HepG2 (cell line): ENCODE measurements around the gene OR10V1. TPM values are rescaled to one million over a fixed set of nuclear protein-coding genes. Genes with fewer than 3 reads are reported as not detected.

Source experiments
- ATAC-seq: fragments of 200-7000 bp; cut with Tn5 transposase; 3 replicates; pipeline ENCODE4 v1.9.1; 2020; ENCODE audit warnings: mild to moderate bottlenecking, moderate library complexity
- BruUV-seq: library from RNA; stranded (reverse); fragments of 400-500 nt; replicated peaks from 2 replicates; lab custom pipeline; 2021; lab: Mats Ljungman, UMichigan
- CTCF ChIA-PET: fragments of 300-600 bp; formaldehyde crosslinking; extraction: SDS; loops from one replicate; lab custom pipeline; 2021; ENCODE audit warnings: low total read pairs, inconsistent platforms, low intra/inter-chr PET ratio; lab: Yijun Ruan, JAX
- POLR2A ChIA-PET: fragments of 350-600 bp; sonication (Branson Sonifier 250); formaldehyde crosslinking; loops from one replicate; lab custom pipeline; 2020; ENCODE audit warnings: antibody characterized with exemption, inconsistent platforms; lab: Yijun Ruan, JAX
- DNase-seq: peaks from one replicate; pipeline ENCODE4 v3.0.0-alpha.2; 2015; ENCODE audit warnings: low spot score
- FAIRE-seq: peaks from 3 replicates; lab custom pipeline; 2011; peaks lifted over from hg19 to GRCh38; lab: Jason Lieb, UNC
- H2AFZ ChIP-seq: one replicate; pipeline ENCODE4 v1.6.1; 2011; ENCODE audit warnings: low read length, inconsistent platforms
- H3K27ac ChIP-seq: fragments of 300-600 bp; 3 replicates; pipeline ENCODE4 v1.8.0; 2011; ENCODE audit warnings: mixed run types, mild to moderate bottlenecking, mixed read lengths, low read length, inconsistent platforms; ENCODE audit not compliant: insufficient read depth; ENCODE audit errors: extremely low read length
- H3K27me3 ChIP-seq, 2 experiments: fragments of 200-600 bp in 1 of 2; 2 replicates in 1 of 2; 3 replicates in 1 of 2; pipeline versions ENCODE4 v1.6.0 to v1.8.0; 2011; ENCODE audit warnings: low read length in 2 of 2, mild to moderate bottlenecking in 2 of 2, moderate library complexity in 2 of 2, inconsistent platforms in 1 of 2; ENCODE audit not compliant: insufficient read depth in 2 of 2, control insufficient read depth in 1 of 2
- H3K36me3 ChIP-seq, 2 experiments: fragments of 200-600 bp in 1 of 2; replicated peaks in 1 of 2; 2 replicates in 1 of 2; 3 replicates in 1 of 2; pipeline versions ENCODE4 v1.5.1 to v1.8.0; 2011; ENCODE audit warnings: low read length in 2 of 2, inconsistent platforms in 1 of 2; ENCODE audit not compliant: insufficient read depth in 2 of 2, control insufficient read depth in 1 of 2
- H3K4me1 ChIP-seq: 2 replicates; pipeline ENCODE4 v1.5.1; 2012; ENCODE audit warnings: low read length, inconsistent platforms; ENCODE audit not compliant: insufficient read depth
- H3K4me2 ChIP-seq: 2 replicates; pipeline ENCODE4 v1.6.0; 2011; ENCODE audit warnings: low read depth, low read length, inconsistent platforms
- H3K4me3 ChIP-seq, 3 experiments: fragments of 200-600 bp in 1 of 3; sonication (generic), shearing (Covaris generic) in 1 of 3; replicated peaks in 1 of 3; 2 replicates each; pipeline ENCODE4 v1.5.1; 2011 to 2016; ENCODE audit warnings: low read length in 3 of 3, inconsistent platforms in 2 of 3, low read depth in 2 of 3, mild to moderate bottlenecking in 2 of 3, control low read depth in 1 of 3, mixed read lengths in 1 of 3; ENCODE audit not compliant: insufficient read depth in 1 of 3
- H3K79me2 ChIP-seq: one replicate; pipeline ENCODE4 v1.6.1; 2011; ENCODE audit warnings: low read length, inconsistent platforms; ENCODE audit not compliant: insufficient read depth
- H3K9ac ChIP-seq: 2 replicates; pipeline ENCODE4 v1.6.0; 2011; ENCODE audit warnings: mild to moderate bottlenecking, low read depth, low read length, inconsistent platforms; ENCODE audit not compliant: insufficient read depth
- H3K9me3 ChIP-seq: 2 replicates; pipeline ENCODE4 v1.5.1; 2012; ENCODE audit warnings: mild to moderate bottlenecking, low read length
- H4K20me1 ChIP-seq: 2 replicates; pipeline ENCODE4 v1.6.0; 2011; ENCODE audit warnings: inconsistent platforms, mild to moderate bottlenecking, low read length, moderate library complexity; ENCODE audit not compliant: insufficient read depth
- BORCS8-MEF2B ChIP-seq: sonication (generic); formaldehyde crosslinking; IDR thresholded peaks from 2 replicates; pipeline ENCODE4 v1.8.0; 2022; ENCODE audit warnings: mild to moderate bottlenecking, missing genetic modification reagents
- CERS6 ChIP-seq: sonication (generic); formaldehyde crosslinking; IDR thresholded peaks from 2 replicates; pipeline ENCODE4 v1.5.0; 2020; ENCODE audit warnings: missing genetic modification reagents
- CTCF ChIP-seq: sonication (generic); formaldehyde crosslinking; IDR thresholded peaks from 2 replicates; pipeline ENCODE4 v1.5.0; 2020; ENCODE audit warnings: mild to moderate bottlenecking, missing genetic modification reagents, moderate library complexity
- DZIP1 ChIP-seq: sonication (generic); formaldehyde crosslinking; IDR thresholded peaks from 2 replicates; pipeline ENCODE4 v1.5.0; 2020; ENCODE audit warnings: mild to moderate bottlenecking, missing genetic modification reagents
- IRF9 ChIP-seq: sonication (generic); formaldehyde crosslinking; IDR thresholded peaks from 2 replicates; pipeline ENCODE4 v1.8.0; 2022; ENCODE audit warnings: missing genetic modification reagents, mild to moderate bottlenecking, borderline replicate concordance
- MED8 ChIP-seq: sonication (generic); formaldehyde crosslinking; IDR thresholded peaks from 2 replicates; pipeline ENCODE4 v1.8.1; 2023; ENCODE audit warnings: mild to moderate bottlenecking, missing genetic modification reagents; ENCODE audit not compliant: insufficient replicate concordance
- NKX3-1 ChIP-seq: sonication (generic); formaldehyde crosslinking; IDR thresholded peaks from 2 replicates; pipeline ENCODE4 v1.5.0; 2020; ENCODE audit warnings: missing genetic modification reagents
- PAXIP1 ChIP-seq: sonication (generic); formaldehyde crosslinking; conservative IDR thresholded peaks from 2 replicates; pipeline ENCODE4 v1.4.0; 2020; ENCODE audit warnings: mild to moderate bottlenecking, missing genetic modification reagents, moderate library complexity
- POLR2AphosphoS2 ChIP-seq: IDR thresholded peaks from 2 replicates; pipeline ENCODE4 v1.6.1; 2011; ENCODE audit warnings: low read depth, low read length, improper control_type of control experiment
- PRMT3 ChIP-seq: sonication (generic); formaldehyde crosslinking; IDR thresholded peaks from 2 replicates; pipeline ENCODE4 v1.8.1; 2022; ENCODE audit warnings: low read depth, mild to moderate bottlenecking, moderate library complexity, missing genetic modification reagents, borderline replicate concordance
- TFDP1 ChIP-seq: IDR thresholded peaks from 2 replicates; pipeline ENCODE4 v1.6.1; 2016; ENCODE audit warnings: missing compliant biosample characterization, missing genetic modification reagents, borderline replicate concordance
- ZNF563 ChIP-seq: sonication (generic); formaldehyde crosslinking; IDR thresholded peaks from 2 replicates; pipeline ENCODE4 v1.8.0; 2022; ENCODE audit warnings: mild to moderate bottlenecking, moderate library complexity, missing genetic modification reagents
- ZSCAN12 ChIP-seq: sonication (generic); formaldehyde crosslinking; IDR thresholded peaks from 2 replicates; pipeline ENCODE4 v1.9.0; 2021; ENCODE audit warnings: mild to moderate bottlenecking, missing genetic modification reagents
- WGBS: methylation state at CpG from one replicate; pipeline ENCODE4 v1.1.6; 2017; ENCODE audit warnings: low lambda C conversion rate; 5-methylcytosine and 5-hydroxymethylcytosine counted together
- in situ Hi-C: cut with HindIII; loops from 2 replicates; pipeline ENCODE4 v1.10.0; 2017; ENCODE audit warnings: low pct_unique_long_range_greater_than_20kb; ENCODE audit not compliant: extremely low pct_ligation_motif_present
- intact Hi-C: fragments of 100-400 bp; cut with micrococcal nuclease; formaldehyde crosslinking; loops from one replicate; pipeline ENCODE4 v1.10.0; 2022; ENCODE audit not compliant: unreplicated experiment
- polyA plus RNA-seq, 8 experiments: library from polyadenylated mRNA; depleted of rRNA in 3 of 8; stranded (reverse) in 7 of 8; unstranded in 1 of 8; fragments of >200 nt; fragmentation: Illumina TruSeq in 4 of 8; extraction: Trizol in 4 of 8; gene quantifications; 2 replicates each; pipeline versions ENCODE4 v1.2.1 to v1.2.3, GENCODE V29; 2011 to 2016; ENCODE audit warnings: low read depth in 4 of 8, missing spikeins in 1 of 8, mixed read lengths in 1 of 8; ENCODE audit not compliant: insufficient read depth in 1 of 8
- total RNA-seq, 5 experiments: library from RNA; depleted of rRNA; stranded (reverse); fragments of >200 nt; fragmentation: Illumina TruSeq; extraction: Trizol; gene quantifications; 2 replicates each; pipeline ENCODE4 v1.2.3, GENCODE V29; 2016; ENCODE audit warnings: low read depth in 1 of 5

Gene OR10V1
- total and polyA plus RNA-seq, 2 of the 13 experiments (the other 11 are each of a cell fraction or from before 2014, with no cell fraction given): not detected

- H3K9me3 ChIP-seq: peaks cover 15% of the 10 kb centered on the region
- no peak for ATAC-seq
- no peak for TF ChIP-seq PRMT3 (CRISPR knock-in tag)
- TF ChIP-seq DZIP1 (CRISPR knock-in tag): no peak
- TF ChIP-seq IRF9: no peak
- no peak for TF ChIP-seq TFDP1 (CRISPR knock-in tag)
- TF ChIP-seq CTCF (CRISPR knock-in tag): no peak
- TF ChIP-seq POLR2AphosphoS2: no peak
- no peak for TF ChIP-seq BORCS8-MEF2B (CRISPR knock-in tag)
- TF ChIP-seq ZSCAN12 (CRISPR knock-in tag): no peak
- no peak for TF ChIP-seq MED8 (CRISPR knock-in tag)
- TF ChIP-seq PAXIP1 (CRISPR knock-in tag): no peak
- TF ChIP-seq NKX3-1 (CRISPR knock-in tag): no peak
- no peak for TF ChIP-seq ZNF563 (CRISPR knock-in tag)
- TF ChIP-seq CERS6 (CRISPR knock-in tag): no peak
- intact Hi-C loops: no loop called here
- H3K4me2 ChIP-seq: no peak overlapping the region
- H3K4me1 ChIP-seq: no peaks in the 10 kb centered on the region
- CTCF ChIA-PET: no interaction called here
- H3K9ac ChIP-seq: no peak overlapping the region
- POLR2A ChIA-PET: no interaction called here
- no peaks in the 10 kb centered on the region for H3K36me3 ChIP-seq
- FAIRE-seq: no peak
- in situ Hi-C loops: loop anchor here (25.0 kb wide), 1 partner anchor 502 kb away; no protein-coding TSS in a partner anchor
- no peak for DNase-seq
- no peak overlapping the region for H3K27ac ChIP-seq
- no peak overlapping the region for H3K4me3 ChIP-seq
- no TSS peak for BruUV-seq
- no peaks in the 10 kb centered on the region for H4K20me1 ChIP-seq
- no peaks in the 10 kb centered on the region for H3K79me2 ChIP-seq
- no peaks in the 10 kb centered on the region for H3K27me3 ChIP-seq
- no peak overlapping the region for H2AFZ ChIP-seq
- 22% methylated on average over 3 of the region's 3 CpGs for WGBS
Measured at GRCh38 chr11:59689015-59689414, 24.6 kb downstream of the OR10V1 start.
